Tibial artery (tissue), 4 donors: ENCODE results near the gene CD300LG.

ENCODE experiments used
- DNase-seq, 2 donors: peaks; one replicate each; pipeline ENCODE4 v3.0.0-alpha.2; 2019
- H3K27ac ChIP-seq, 2 donors: fragments of 200-600 bp; sonication (generic) in 1 of 2; 1 replicate in 1 of 2; 2 replicates in 1 of 2; pipeline ENCODE4 v1.5.1; 2018 to 2019; ENCODE audit warnings: mild to moderate bottlenecking in 1 of 2
- H3K27me3 ChIP-seq, 2 donors: fragments of 200-600 bp; sonication (generic) in 1 of 2; one replicate each; pipeline versions ENCODE4 v1.5.1 to v1.6.0; 2016 to 2019
- H3K36me3 ChIP-seq, 3 donors: fragments of 200-600 bp; sonication (generic) in 2 of 3; one replicate each; pipeline ENCODE4 v1.5.1; 2016 to 2019; ENCODE audit warnings: mild to moderate bottlenecking in 2 of 3
- H3K4me1 ChIP-seq, 4 donors: fragments of 200-600 bp; sonication (generic) in 2 of 4; 1 replicate in 3 of 4; 2 replicates in 1 of 4; pipeline ENCODE4 v1.5.1; 2016 to 2019
- H3K4me3 ChIP-seq, 2 donors: fragments of 200-600 bp; sonication (generic) in 1 of 2; 1 replicate in 1 of 2; 2 replicates in 1 of 2; pipeline ENCODE4 v1.5.1; 2018 to 2019; ENCODE audit warnings: mild to moderate bottlenecking in 2 of 2
- H3K9me3 ChIP-seq, 3 donors: fragments of 200-600 bp; sonication (generic) in 1 of 3; one replicate each; pipeline ENCODE4 v1.5.1; 2016 to 2019
- intact Hi-C: fragments of 100-400 bp; cut with DNase I; formaldehyde crosslinking; loops from one replicate; pipeline ENCODE4 v1.15.0; 2023; ENCODE audit warnings: low total_unique reads
- TF ChIP-seq, protein P1 (sequence below), 2 experiments: fragments of 200-600 bp in 1 of 2; fragments of 450-650 bp in 1 of 2; IDR thresholded peaks; one replicate each; pipeline ENCODE4 v1.5.1; 2017 to 2019; ENCODE audit warnings: antibody characterized with exemption in 2 of 2, mild to moderate bottlenecking in 1 of 2, moderate library complexity in 1 of 2

The CD300LG gene

DNA sequence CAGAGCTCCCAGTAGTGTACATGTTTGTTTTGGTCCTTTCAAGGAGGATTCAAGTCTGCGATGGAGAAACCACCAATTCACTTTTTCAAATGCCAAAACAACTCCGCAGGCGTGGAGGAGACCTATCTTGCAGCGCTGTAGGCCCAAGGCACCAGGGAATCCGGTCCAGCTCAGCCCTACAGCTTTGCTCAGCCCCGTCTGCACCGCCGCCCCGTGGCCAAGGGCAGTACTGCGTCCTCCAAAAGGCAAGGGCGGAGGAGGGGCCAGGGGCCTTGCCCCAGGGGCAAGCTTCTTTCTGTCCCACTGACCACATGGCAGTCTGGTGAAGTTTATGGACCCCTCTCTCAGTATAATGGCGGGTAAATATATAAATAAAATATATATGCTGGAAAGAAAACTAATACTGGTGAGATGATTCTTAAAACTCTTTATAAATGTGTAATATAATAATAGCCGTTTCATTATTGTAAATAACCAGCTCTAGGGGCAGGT lies 709 bp upstream of the CD300LG start:
- DNase-seq: peak; percentile 84 to 89
- no peaks in the 10 kb centered on the region for H3K36me3 ChIP-seq
- peak overlapping the region in 1 of 2 donors; percentile 37 for H3K27ac ChIP-seq
- TF ChIP-seq, protein P1, sequence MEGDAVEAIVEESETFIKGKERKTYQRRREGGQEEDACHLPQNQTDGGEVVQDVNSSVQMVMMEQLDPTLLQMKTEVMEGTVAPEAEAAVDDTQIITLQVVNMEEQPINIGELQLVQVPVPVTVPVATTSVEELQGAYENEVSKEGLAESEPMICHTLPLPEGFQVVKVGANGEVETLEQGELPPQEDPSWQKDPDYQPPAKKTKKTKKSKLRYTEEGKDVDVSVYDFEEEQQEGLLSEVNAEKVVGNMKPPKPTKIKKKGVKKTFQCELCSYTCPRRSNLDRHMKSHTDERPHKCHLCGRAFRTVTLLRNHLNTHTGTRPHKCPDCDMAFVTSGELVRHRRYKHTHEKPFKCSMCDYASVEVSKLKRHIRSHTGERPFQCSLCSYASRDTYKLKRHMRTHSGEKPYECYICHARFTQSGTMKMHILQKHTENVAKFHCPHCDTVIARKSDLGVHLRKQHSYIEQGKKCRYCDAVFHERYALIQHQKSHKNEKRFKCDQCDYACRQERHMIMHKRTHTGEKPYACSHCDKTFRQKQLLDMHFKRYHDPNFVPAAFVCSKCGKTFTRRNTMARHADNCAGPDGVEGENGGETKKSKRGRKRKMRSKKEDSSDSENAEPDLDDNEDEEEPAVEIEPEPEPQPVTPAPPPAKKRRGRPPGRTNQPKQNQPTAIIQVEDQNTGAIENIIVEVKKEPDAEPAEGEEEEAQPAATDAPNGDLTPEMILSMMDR (IDR thresholded peaks at IDR 0.05): peak; percentile 95 to 96
- H3K9me3 ChIP-seq: no peaks in the 10 kb centered on the region
- peaks cover 0 to 13% (median 6%) of the 10 kb centered on the region in 4 donors for H3K4me1 ChIP-seq
- intact Hi-C loops: loop anchor here (10.0 kb wide), 1 partner anchor 151 kb away; no protein-coding TSS in a partner anchor
- H3K27me3 ChIP-seq: no peaks in the 10 kb centered on the region
- no peak overlapping the region for H3K4me3 ChIP-seq

DNA sequence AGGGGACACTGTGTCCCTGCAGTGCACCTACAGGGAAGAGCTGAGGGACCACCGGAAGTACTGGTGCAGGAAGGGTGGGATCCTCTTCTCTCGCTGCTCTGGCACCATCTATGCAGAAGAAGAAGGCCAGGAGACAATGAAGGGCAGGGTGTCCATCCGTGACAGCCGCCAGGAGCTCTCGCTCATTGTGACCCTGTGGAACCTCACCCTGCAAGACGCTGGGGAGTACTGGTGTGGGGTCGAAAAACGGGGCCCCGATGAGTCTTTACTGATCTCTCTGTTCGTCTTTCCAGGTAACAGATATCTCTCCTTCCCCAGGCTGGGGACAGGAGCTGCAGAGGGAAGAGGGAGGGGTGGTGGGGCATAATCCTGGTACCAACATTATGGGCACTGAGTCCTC lies 1.6 kb downstream of the CD300LG start:
- Histone ChIP-seq H3K27ac (no peak overlapping the region), H3K36me3 (no peaks in the 10 kb centered on the region), H3K9me3 (no peaks in the 10 kb centered on the region), H3K27me3 (peaks cover 0 to 12% of the 10 kb centered on the region in 2 donors), H3K4me3 (no peak overlapping the region), H3K4me1 (peaks cover 0 to 9% (median 2%) of the 10 kb centered on the region in 4 donors)
- no peak for DNase-seq
- intact Hi-C loops: loop anchor here (10.0 kb wide), 1 partner anchor 154 kb away; no protein-coding TSS in a partner anchor
- TF ChIP-seq, protein P1 (IDR thresholded peaks at IDR 0.05): no peak

DNA sequence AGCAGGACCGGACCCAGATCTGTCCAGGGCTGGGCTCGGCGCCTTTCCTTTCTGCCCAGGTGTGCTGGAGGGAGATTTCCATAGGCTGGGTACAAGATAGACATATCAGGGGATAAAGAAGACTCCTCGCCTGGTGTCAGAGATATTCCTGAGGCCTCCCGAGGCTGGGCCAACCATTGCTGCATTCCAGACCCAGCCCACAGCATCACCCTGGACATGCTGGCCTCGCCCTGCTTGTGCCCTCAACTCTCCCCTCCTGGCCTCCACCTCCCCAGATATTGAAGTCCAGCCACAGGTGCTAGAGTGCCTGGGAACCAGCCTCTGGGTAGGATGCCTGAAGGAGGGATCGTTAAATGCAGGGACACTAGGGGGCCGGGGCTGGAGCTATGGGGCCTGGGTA lies 2.1 kb downstream of the CD300LG start:
- Histone ChIP-seq H3K36me3 (no peaks in the 10 kb centered on the region), H3K4me3 (no peak overlapping the region), H3K27ac (no peak overlapping the region), H3K4me1 (peaks cover 0 to 9% (median 2%) of the 10 kb centered on the region in 4 donors), H3K27me3 (peaks cover 0 to 12% of the 10 kb centered on the region in 2 donors), H3K9me3 (no peaks in the 10 kb centered on the region)
- TF ChIP-seq, protein P1 (IDR thresholded peaks at IDR 0.05): no peak
- intact Hi-C loops: loop anchor here (10.0 kb wide), 1 partner anchor 154 kb away; no protein-coding TSS in a partner anchor
- DNase-seq: peak in 1 of 2 donors; percentile 37

DNA sequence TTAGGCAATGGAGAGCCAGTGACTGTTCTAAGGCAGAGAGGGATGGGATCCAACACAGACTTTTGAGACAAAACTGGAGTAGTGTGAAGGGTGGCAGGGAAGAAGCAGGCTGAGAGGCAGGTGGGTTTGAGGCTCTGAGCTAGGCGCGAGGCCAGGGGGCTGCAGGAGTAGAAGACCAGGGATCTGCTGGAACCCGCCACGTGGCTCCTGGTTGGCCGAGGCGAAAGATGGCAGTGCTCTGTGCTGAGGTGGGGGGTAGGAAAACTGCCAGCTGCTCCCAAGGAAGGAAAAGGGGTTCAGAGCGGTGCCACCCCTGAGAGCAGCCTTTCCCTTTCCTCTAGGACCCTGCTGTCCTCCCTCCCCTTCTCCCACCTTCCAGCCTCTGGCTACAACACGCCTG lies 5.6 kb downstream of the CD300LG start:
- Histone ChIP-seq H3K36me3 (no peaks in the 10 kb centered on the region), H3K4me1 (no peaks in the 10 kb centered on the region), H3K9me3 (no peaks in the 10 kb centered on the region), H3K27me3 (peaks cover 0 to 33% of the 10 kb centered on the region in 2 donors), H3K4me3 (no peak overlapping the region), H3K27ac (no peak overlapping the region)
- intact Hi-C loops: no loop called here
- peak in 1 of 2 donors; percentile 51 for DNase-seq
- TF ChIP-seq, protein P1 (IDR thresholded peaks at IDR 0.05): no peak

DNA sequence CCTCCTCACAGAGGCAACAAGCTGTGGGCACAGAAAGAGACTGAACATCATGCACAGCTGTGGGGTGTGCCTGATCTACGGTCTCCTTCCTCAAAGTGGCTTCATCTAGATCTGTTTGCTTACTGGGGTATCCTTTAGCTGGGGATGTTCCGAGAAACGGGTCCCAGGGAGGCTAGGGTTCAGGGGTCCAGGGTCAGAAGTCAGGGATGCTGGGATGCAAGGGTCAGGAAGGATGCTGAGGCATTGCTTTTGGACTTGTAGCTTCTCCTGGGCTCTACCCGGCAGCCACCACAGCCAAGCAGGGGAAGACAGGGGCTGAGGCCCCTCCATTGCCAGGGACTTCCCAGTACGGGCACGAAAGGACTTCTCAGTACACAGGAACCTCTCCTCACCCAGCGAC lies 6.6 kb downstream of the CD300LG start:
- TF ChIP-seq, protein P1 (IDR thresholded peaks at IDR 0.05): no peak
- Histone ChIP-seq H3K4me1 (no peaks in the 10 kb centered on the region), H3K27ac (no peak overlapping the region), H3K27me3 (peaks cover 0 to 37% of the 10 kb centered on the region in 2 donors), H3K4me3 (no peak overlapping the region), H3K9me3 (no peaks in the 10 kb centered on the region), H3K36me3 (no peaks in the 10 kb centered on the region)
- peak in 1 of 2 donors; percentile 51 for DNase-seq
- intact Hi-C loops: no loop called here
